WTC11 (cell line): ENCODE measurements around the gene PABPC3. TPM values are rescaled to one million over a fixed set of nuclear protein-coding genes. Genes with fewer than 3 reads are reported as not detected.
A peak's percentile ranks its signal among the peaks of the same experiment; 100 is the strongest.

Source experiments
- ATAC-seq: fragments of 200-7000 bp; cut with Tn5 transposase; 2 replicates; pipeline ENCODE4 v1.10.0; 2021; ENCODE audit warnings: mild to moderate bottlenecking, moderate library complexity
- CTCF ChIA-PET: fragments of 300-600 bp; sonication (Branson Sonifier 250); formaldehyde crosslinking; loops from one replicate; lab custom pipeline; 2021; ENCODE audit warnings: antibody characterized with exemption; lab: Charles Lee
- POLR2A ChIA-PET: fragments of 350-600 bp; sonication (Branson Sonifier 250); formaldehyde crosslinking; loops from one replicate; lab custom pipeline; 2021; ENCODE audit warnings: antibody characterized with exemption; lab: Charles Lee
- DNase-seq: peaks from one replicate; pipeline ENCODE4 v3.0.0; 2021; ENCODE audit warnings: low spot score
- H3K27ac Mint-ChIP-seq: 2 replicates; pipeline ENCODE4 v1.8.0; 2021; ENCODE audit warnings: mixed read lengths
- H3K27me3 Mint-ChIP-seq: 2 replicates; pipeline ENCODE4 v1.8.0; 2021; ENCODE audit warnings: low read depth, mild to moderate bottlenecking, moderate library complexity, mixed read lengths
- H3K36me3 Mint-ChIP-seq: 2 replicates; pipeline ENCODE4 v1.8.0; 2021; ENCODE audit warnings: mixed read lengths
- H3K4me1 Mint-ChIP-seq: 2 replicates; pipeline ENCODE4 v1.8.0; 2022; ENCODE audit warnings: mixed read lengths
- H3K4me3 Mint-ChIP-seq: 2 replicates; pipeline ENCODE4 v1.8.0; 2021; ENCODE audit warnings: mild to moderate bottlenecking, moderate library complexity, mixed read lengths
- H3K9me3 Mint-ChIP-seq: 2 replicates; pipeline ENCODE4 v1.8.0; 2021; ENCODE audit warnings: mixed read lengths
- CBFB ChIP-seq: sonication (generic); formaldehyde crosslinking; IDR thresholded peaks from 2 replicates; pipeline ENCODE4 v1.8.1; 2022; ENCODE audit warnings: mild to moderate bottlenecking, low read depth, missing genetic modification reagents
- CREB1 ChIP-seq: sonication (generic); formaldehyde crosslinking; IDR thresholded peaks from 2 replicates; pipeline ENCODE4 v1.8.0; 2023; ENCODE audit warnings: mild to moderate bottlenecking, missing genetic modification reagents
- EMX1 ChIP-seq: fragments of 250-450 bp; sonication (Bioruptor Pico); IDR thresholded peaks from 2 replicates; pipeline ENCODE4 v1.8.0; 2021; ENCODE audit warnings: mild to moderate bottlenecking
- ESRRA ChIP-seq: sonication (generic); formaldehyde crosslinking; IDR thresholded peaks from 2 replicates; pipeline ENCODE4 v1.8.1; 2022; ENCODE audit warnings: mild to moderate bottlenecking, missing genetic modification reagents, borderline replicate concordance
- HMGA2 ChIP-seq: fragments of 250-450 bp; sonication (Bioruptor Pico); IDR thresholded peaks from 2 replicates; pipeline ENCODE4 v1.4.0; 2021; ENCODE audit warnings: mild to moderate bottlenecking, moderate library complexity
- HMGXB4 ChIP-seq: sonication (generic); formaldehyde crosslinking; IDR thresholded peaks from 2 replicates; pipeline ENCODE4 v1.8.1; 2023; ENCODE audit warnings: mild to moderate bottlenecking, moderate library complexity, missing genetic modification reagents
- JUN ChIP-seq: sonication (generic); formaldehyde crosslinking; IDR thresholded peaks from 2 replicates; pipeline ENCODE4 v1.8.0; 2023; ENCODE audit warnings: mild to moderate bottlenecking, missing genetic modification reagents
- NR2C2 ChIP-seq: sonication (generic); formaldehyde crosslinking; IDR thresholded peaks from 2 replicates; pipeline ENCODE4 v1.8.0; 2022; ENCODE audit warnings: mild to moderate bottlenecking, missing genetic modification reagents
- NR3C1 ChIP-seq: sonication (generic); formaldehyde crosslinking; conservative IDR thresholded peaks from 2 replicates; pipeline ENCODE4 v1.8.1; 2023; ENCODE audit warnings: low read depth, mild to moderate bottlenecking, missing genetic modification reagents
- OVOL2 ChIP-seq: fragments of 250-450 bp; sonication (Bioruptor Pico); IDR thresholded peaks from 2 replicates; pipeline ENCODE4 v1.9.0; 2021; ENCODE audit warnings: mild to moderate bottlenecking, borderline replicate concordance
- PRDM15 ChIP-seq: sonication (generic); formaldehyde crosslinking; IDR thresholded peaks from 2 replicates; pipeline ENCODE4 v1.8.0; 2022; ENCODE audit warnings: missing genetic modification reagents
- SMAD4 ChIP-seq: sonication (generic); formaldehyde crosslinking; IDR thresholded peaks from 2 replicates; pipeline ENCODE4 v1.8.0; 2022; ENCODE audit warnings: mild to moderate bottlenecking, missing genetic modification reagents
- SOX15 ChIP-seq: fragments of 250-450 bp; sonication (Bioruptor Pico); IDR thresholded peaks from 2 replicates; pipeline ENCODE4 v1.9.0; 2021; ENCODE audit warnings: mild to moderate bottlenecking
- ZNF671 ChIP-seq: fragments of 250-450 bp; sonication (Bioruptor Pico); IDR thresholded peaks from 2 replicates; pipeline ENCODE4 v1.8.0; 2021; ENCODE audit warnings: mild to moderate bottlenecking
- total RNA-seq: library from RNA; stranded (reverse); gene quantifications from 3 replicates; pipeline ENCODE4 v1.2.3, GENCODE V29; 2021
- TF ChIP-seq, protein P1 (sequence below): sonication (generic); formaldehyde crosslinking; IDR thresholded peaks from 2 replicates; pipeline ENCODE4 v1.8.1; 2023; ENCODE audit warnings: mild to moderate bottlenecking, missing genetic modification reagents
- TF ChIP-seq, protein P2 (sequence below): fragments of 250-450 bp; sonication (Bioruptor Pico); IDR thresholded peaks from 2 replicates; pipeline ENCODE4 v1.9.0; 2021; ENCODE audit warnings: mild to moderate bottlenecking
- TF ChIP-seq, protein P3 (sequence below): sonication (generic); formaldehyde crosslinking; IDR thresholded peaks from 2 replicates; pipeline ENCODE4 v1.8.0; 2023; ENCODE audit warnings: missing genetic modification reagents, mild to moderate bottlenecking, borderline replicate concordance

The PABPC3 gene
- total RNA-seq, 1 experiment from 2014 or later: 0.35 TPM

DNA sequence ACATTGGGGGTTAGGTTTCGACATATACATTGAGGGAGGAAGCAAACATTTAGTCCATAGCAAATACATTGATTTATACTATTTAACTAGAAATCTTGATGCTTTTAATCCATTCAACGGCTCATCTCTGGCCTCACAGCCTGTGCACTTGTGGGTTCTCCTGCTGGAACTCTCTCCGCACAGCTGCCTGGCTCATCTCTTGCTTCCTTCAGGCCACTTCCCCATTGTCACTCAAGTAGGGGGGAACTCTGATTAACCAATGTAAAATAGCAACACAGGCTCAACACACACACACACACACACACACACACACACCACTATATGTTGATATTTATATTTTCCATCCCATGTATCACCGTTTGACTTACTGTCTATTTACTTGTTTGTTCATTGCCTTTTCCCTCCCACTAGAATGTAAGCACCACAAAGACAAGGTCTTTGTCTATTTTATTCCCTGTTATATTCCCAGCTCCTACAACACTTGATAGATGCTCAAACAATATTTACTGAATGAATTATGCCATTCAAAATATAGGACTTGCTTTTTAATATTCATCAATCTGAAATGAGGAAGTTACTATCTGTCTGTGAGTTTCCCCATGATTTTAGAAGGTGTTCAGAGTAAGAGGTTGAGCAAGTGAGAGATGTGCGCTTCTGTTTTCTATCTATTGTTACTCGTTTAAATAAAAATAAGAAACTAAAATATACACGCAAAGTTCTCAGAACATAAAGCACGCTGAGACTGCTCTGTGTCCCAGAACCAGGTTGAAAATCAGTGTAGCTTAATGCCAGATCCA is 29.8 kb upstream of the PABPC3 start:
- no peak overlapping the region for H3K4me3 Mint-ChIP-seq
- ChIA-PET POLR2A (no interaction called here), CTCF (interaction anchor here (1.0 kb wide), 2 partner anchors 19 to 372 kb away, joined by 3 read pairs; no protein-coding TSS in a partner anchor)
- ATAC-seq (no peak), DNase-seq (no peak)
- peaks cover 23% of the 10 kb centered on the region for H3K36me3 Mint-ChIP-seq
- H3K4me1 Mint-ChIP-seq: peaks cover 62% of the 10 kb centered on the region
- peak overlapping the region; percentile 11 for H3K27ac Mint-ChIP-seq
- peaks cover 34% of the 10 kb centered on the region for H3K9me3 Mint-ChIP-seq
- no peaks in the 10 kb centered on the region; the same call in 1 of the 2 replicates for H3K27me3 Mint-ChIP-seq
- TF ChIP-seq HMGXB4 (no peak), ESRRA (no peak)

DNA sequence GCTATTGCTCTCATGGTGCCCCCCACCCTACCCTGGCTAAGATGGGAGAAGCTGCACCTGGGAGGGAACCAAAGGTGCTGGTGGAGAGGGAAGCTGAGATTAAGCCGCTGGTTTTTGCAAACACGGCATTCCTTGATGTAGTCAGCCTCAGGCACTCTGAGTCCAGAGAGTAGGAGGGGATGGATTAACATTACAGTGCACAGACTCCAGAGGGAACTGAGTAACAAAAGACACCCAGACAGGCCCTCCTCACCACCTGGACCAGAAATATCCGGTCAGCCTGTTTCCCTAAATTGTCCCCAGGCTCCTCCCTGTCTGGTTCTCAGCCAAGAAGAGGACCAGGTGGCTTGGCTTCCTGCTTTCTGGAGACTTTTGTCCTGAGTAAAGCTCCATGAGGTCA is 28.9 kb upstream of the PABPC3 start:
- peaks cover 23% of the 10 kb centered on the region for H3K36me3 Mint-ChIP-seq
- peaks cover 64% of the 10 kb centered on the region for H3K4me1 Mint-ChIP-seq
- peaks cover 34% of the 10 kb centered on the region for H3K9me3 Mint-ChIP-seq
- DNase-seq: peak; percentile 35
- H3K27ac Mint-ChIP-seq: peak overlapping the region; percentile 11
- ChIA-PET POLR2A (no interaction called here), CTCF (interaction anchor here (1.0 kb wide), 2 partner anchors 20 to 373 kb away, joined by 3 read pairs; no protein-coding TSS in a partner anchor)
- H3K27me3 Mint-ChIP-seq: no peaks in the 10 kb centered on the region; the same call in 1 of the 2 replicates
- ATAC-seq: peak; percentile 93
- TF ChIP-seq PRDM15 (CRISPR knock-in tag) (no peak), ESRRA (no peak), OVOL2 (no peak), HMGA2 (CRISPR knock-in tag) (no peak), CREB1 (no peak), SMAD4 (CRISPR knock-in tag) (no peak), JUN (CRISPR knock-in tag) (no peak), NR2C2 (CRISPR knock-in tag) (no peak), SOX15 (CRISPR knock-in tag) (no peak)
- TF ChIP-seq, protein P1, sequence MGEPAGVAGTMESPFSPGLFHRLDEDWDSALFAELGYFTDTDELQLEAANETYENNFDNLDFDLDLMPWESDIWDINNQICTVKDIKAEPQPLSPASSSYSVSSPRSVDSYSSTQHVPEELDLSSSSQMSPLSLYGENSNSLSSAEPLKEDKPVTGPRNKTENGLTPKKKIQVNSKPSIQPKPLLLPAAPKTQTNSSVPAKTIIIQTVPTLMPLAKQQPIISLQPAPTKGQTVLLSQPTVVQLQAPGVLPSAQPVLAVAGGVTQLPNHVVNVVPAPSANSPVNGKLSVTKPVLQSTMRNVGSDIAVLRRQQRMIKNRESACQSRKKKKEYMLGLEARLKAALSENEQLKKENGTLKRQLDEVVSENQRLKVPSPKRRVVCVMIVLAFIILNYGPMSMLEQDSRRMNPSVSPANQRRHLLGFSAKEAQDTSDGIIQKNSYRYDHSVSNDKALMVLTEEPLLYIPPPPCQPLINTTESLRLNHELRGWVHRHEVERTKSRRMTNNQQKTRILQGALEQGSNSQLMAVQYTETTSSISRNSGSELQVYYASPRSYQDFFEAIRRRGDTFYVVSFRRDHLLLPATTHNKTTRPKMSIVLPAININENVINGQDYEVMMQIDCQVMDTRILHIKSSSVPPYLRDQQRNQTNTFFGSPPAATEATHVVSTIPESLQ (CRISPR knock-in tag): no peak
- TF ChIP-seq, protein P2, sequence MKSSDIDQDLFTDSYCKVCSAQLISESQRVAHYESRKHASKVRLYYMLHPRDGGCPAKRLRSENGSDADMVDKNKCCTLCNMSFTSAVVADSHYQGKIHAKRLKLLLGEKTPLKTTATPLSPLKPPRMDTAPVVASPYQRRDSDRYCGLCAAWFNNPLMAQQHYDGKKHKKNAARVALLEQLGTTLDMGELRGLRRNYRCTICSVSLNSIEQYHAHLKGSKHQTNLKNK (CRISPR knock-in tag): no peak
- no peak overlapping the region for H3K4me3 Mint-ChIP-seq

- peaks cover 10% of the 10 kb centered on the region for H3K36me3 Mint-ChIP-seq
- CTCF ChIA-PET: interaction anchor here (3.1 kb wide), 1 partner anchor 74 kb away, joined by 11 read pairs; no protein-coding TSS in a partner anchor
- no peak overlapping the region for H3K4me3 Mint-ChIP-seq
- H3K9me3 Mint-ChIP-seq: peaks cover 20% of the 10 kb centered on the region
- peak overlapping the region; percentile 10; the same call in 1 of the 2 replicates for H3K27ac Mint-ChIP-seq
- ATAC-seq: no peak
- no peaks in the 10 kb centered on the region; the same call in 1 of the 2 replicates for H3K27me3 Mint-ChIP-seq
- peaks cover 64% of the 10 kb centered on the region for H3K4me1 Mint-ChIP-seq
- no peak for DNase-seq
- POLR2A ChIA-PET: no interaction called here
- no peak for TF ChIP-seq CBFB (CRISPR knock-in tag)
- TF ChIP-seq ESRRA: no peak
- TF ChIP-seq, protein P3, sequence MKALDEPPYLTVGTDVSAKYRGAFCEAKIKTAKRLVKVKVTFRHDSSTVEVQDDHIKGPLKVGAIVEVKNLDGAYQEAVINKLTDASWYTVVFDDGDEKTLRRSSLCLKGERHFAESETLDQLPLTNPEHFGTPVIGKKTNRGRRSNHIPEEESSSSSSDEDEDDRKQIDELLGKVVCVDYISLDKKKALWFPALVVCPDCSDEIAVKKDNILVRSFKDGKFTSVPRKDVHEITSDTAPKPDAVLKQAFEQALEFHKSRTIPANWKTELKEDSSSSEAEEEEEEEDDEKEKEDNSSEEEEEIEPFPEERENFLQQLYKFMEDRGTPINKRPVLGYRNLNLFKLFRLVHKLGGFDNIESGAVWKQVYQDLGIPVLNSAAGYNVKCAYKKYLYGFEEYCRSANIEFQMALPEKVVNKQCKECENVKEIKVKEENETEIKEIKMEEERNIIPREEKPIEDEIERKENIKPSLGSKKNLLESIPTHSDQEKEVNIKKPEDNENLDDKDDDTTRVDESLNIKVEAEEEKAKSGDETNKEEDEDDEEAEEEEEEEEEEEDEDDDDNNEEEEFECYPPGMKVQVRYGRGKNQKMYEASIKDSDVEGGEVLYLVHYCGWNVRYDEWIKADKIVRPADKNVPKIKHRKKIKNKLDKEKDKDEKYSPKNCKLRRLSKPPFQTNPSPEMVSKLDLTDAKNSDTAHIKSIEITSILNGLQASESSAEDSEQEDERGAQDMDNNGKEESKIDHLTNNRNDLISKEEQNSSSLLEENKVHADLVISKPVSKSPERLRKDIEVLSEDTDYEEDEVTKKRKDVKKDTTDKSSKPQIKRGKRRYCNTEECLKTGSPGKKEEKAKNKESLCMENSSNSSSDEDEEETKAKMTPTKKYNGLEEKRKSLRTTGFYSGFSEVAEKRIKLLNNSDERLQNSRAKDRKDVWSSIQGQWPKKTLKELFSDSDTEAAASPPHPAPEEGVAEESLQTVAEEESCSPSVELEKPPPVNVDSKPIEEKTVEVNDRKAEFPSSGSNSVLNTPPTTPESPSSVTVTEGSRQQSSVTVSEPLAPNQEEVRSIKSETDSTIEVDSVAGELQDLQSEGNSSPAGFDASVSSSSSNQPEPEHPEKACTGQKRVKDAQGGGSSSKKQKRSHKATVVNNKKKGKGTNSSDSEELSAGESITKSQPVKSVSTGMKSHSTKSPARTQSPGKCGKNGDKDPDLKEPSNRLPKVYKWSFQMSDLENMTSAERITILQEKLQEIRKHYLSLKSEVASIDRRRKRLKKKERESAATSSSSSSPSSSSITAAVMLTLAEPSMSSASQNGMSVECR (CRISPR knock-in tag): no peak
- TF ChIP-seq ZNF671 (CRISPR knock-in tag): no peak
- no peak for TF ChIP-seq EMX1 (CRISPR knock-in tag)
- TF ChIP-seq NR3C1 (CRISPR knock-in tag): no peak
- TF ChIP-seq, protein P2 (CRISPR knock-in tag): no peak
- no peak for TF ChIP-seq CREB1
Observed at GRCh38 chr13:25068810-25069209, 27.1 kb upstream of the PABPC3 start.
